Measurements from ENCODE around the gene GRB14.

DNA sequence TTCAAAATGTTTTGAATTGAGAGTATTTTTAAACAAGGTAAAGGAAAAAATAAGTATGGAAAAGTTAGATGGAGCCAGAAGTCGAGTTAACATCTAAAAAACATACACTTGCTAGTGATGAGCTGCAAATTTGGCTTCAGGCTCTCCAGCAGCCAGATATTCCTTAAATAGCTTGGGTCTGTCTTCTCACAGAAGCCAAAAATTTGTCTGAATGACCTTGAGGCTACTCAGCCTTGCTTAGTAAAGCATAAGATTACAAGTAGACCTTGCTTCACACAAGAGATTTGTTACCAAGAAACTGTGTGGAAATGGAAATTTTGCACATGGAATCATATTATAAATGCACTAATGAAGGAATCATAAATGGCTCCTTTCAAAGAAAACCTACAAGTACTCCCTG, 40.8 kb upstream of the GRB14 start:
- TF ChIP-seq TAF1 (IDR thresholded peaks at IDR 0.05; ENCODE audit: borderline replicate concordance, insufficient read depth, low read length) (no peak), POLR2AphosphoS5 (IDR thresholded peaks at IDR 0.05; ENCODE audit: low read depth, low read length) (no peak)
